Measurements from ENCODE around the gene CNTNAP2. TPM values are rescaled to one million over a fixed set of nuclear protein-coding genes. Genes with fewer than 3 reads are reported as not detected.

The CNTNAP2 gene
- total and polyA plus RNA-seq, 2 of the 8 experiments (the other 6 are each of a cell fraction or from before 2014, with no cell fraction given): 27.9 to 71.0 TPM

DNA sequence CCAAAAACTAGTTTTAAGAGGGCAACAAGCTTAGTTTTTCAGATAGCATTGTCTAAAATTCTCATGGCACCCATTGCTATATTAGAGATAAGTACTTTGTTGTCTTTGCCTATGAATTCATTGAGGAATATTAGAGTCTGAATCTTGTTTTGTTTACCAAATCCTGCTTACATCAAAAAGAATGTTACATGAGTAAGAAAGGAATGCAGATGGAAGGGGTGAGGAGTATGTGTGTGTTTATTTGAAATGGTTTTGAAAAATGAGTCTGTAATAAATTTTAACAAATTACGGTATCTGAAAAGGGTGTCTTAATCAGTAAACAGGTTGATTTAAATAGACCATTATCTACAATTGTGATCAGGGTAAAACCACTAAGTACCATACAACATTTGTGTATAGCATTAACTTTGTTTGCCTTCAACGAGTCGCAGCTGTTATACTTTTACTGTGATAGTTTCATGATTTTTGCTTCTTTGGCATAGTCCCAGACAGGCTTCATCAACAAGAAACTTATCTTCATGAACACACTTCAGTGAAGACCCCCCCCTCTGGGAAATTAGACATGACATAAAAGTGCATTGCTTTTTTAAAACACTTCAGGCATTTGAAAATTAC, 1290.0 kb downstream of the CNTNAP2 start:
- POLR2A ChIA-PET (ENCODE audit: partially characterized antibody): no interaction called here
- Histone ChIP-seq H2BK120ac (replicated peaks; ENCODE audit: low read depth, low read length) (no peak overlapping the region), H4K91ac (replicated peaks; ENCODE audit: insufficient read length, low read length) (no peak overlapping the region), H4K8ac (ENCODE audit: extremely low read depth, insufficient read depth, low read length) (no peak overlapping the region), H4K5ac (ENCODE audit: insufficient read length, low read depth, low read length) (no peak overlapping the region), H3K14ac (ENCODE audit: insufficient read length) (no peak overlapping the region), H2AFZ (ENCODE audit: low read length) (no peak overlapping the region), H3K36me3 (ENCODE audit: control insufficient read depth in 2 of 4, insufficient read depth in 4 of 4, low read length in 3 of 4) (no peaks in the 10 kb centered on the region), H2BK5ac (ENCODE audit: low read depth, low read length) (no peak overlapping the region), H2BK20ac (ENCODE audit: low read length) (no peak overlapping the region), H2BK15ac (ENCODE audit: low read length) (no peak overlapping the region), H3K18ac (ENCODE audit: extremely low read depth, low read length) (no peak overlapping the region), H3K56ac (replicated peaks; ENCODE audit: insufficient read length, low read depth, low read length) (no peak overlapping the region), H3K27ac (ENCODE audit: low read depth, low read length) (no peak overlapping the region), H3K79me2 (ENCODE audit: control insufficient read depth in 1 of 2, insufficient read depth in 2 of 2, low read length in 2 of 2) (no peaks in the 10 kb centered on the region), H2AK5ac (ENCODE audit: low read depth, low read length) (no peak overlapping the region), H3K4me2 (ENCODE audit: insufficient read depth in 1 of 2, low read depth in 2 of 2, low read length in 2 of 2) (no peak overlapping the region), H3K27me3 (replicated peaks in 1 of 4; ENCODE audit: control insufficient read depth in 3 of 4, extremely low read depth in 1 of 4, insufficient read depth in 3 of 4, low read length in 3 of 4) (no peaks in the 10 kb centered on the region), H3K9ac (replicated peaks in 1 of 4; ENCODE audit: extremely low read depth in 1 of 4, low read depth in 3 of 4, low read length in 3 of 4) (no peak overlapping the region), H4K20me1 (replicated peaks in 1 of 2; ENCODE audit: control insufficient read depth in 1 of 2, insufficient read depth in 2 of 2, low read length in 2 of 2) (no peaks in the 10 kb centered on the region), H3K4ac (replicated peaks; ENCODE audit: insufficient read length, low read depth, low read length) (no peak overlapping the region), H3K4me3 (ENCODE audit: extremely low read depth in 1 of 4, insufficient read depth in 2 of 4, low read depth in 3 of 4, low read length in 4 of 4) (no peak overlapping the region), H3K9me3 (ENCODE audit: insufficient read depth in 2 of 2, low read depth in 1 of 2, low read length in 1 of 2) (no peaks in the 10 kb centered on the region), H3K79me1 (ENCODE audit: low read depth, low read length) (no peaks in the 10 kb centered on the region), H3K23ac (ENCODE audit: insufficient read length) (no peak overlapping the region), H3K4me1 (replicated peaks in 1 of 4; ENCODE audit: control insufficient read depth in 3 of 4, insufficient read depth in 4 of 4, low read length in 3 of 4) (no peaks in the 10 kb centered on the region), H2BK12ac (ENCODE audit: low read depth, low read length) (no peak overlapping the region), H3K23me2 (ENCODE audit: low read depth, low read length) (no peaks in the 10 kb centered on the region)
- 93 to 100% methylated on average over 1 to 3 of the region's 3 CpGs for WGBS, 2 experiments (ENCODE audit: extremely low coverage in 1 of 2, insufficient coverage in 1 of 2, insufficient read length in 1 of 2, insufficient replicate concordance in 2 of 2, low coverage in 1 of 2, low lambda C conversion rate in 2 of 2, missing lambda C conversion rate in 1 of 2)
- CTCF ChIA-PET (ENCODE audit: partially characterized antibody): no interaction called here
- FAIRE-seq: no peak
- no peak for DNase-seq (ENCODE audit: low read depth in 1 of 2, low spot score in 2 of 2)
- TF ChIP-seq TBP (IDR thresholded peaks at IDR 0.05; ENCODE audit: low read depth, low read length): no peak
- no peak for TF ChIP-seq SIN3A (conservative IDR thresholded peaks at IDR 0.05 in 1 of 2, IDR thresholded peaks at IDR 0.05 in 1 of 2; ENCODE audit: low read depth in 1 of 2, low read length in 2 of 2)
- TF ChIP-seq TAF7 (optimal IDR thresholded peaks at IDR 0.05; ENCODE audit: borderline replicate concordance, low read depth, low read length): no peak
- no peak for TF ChIP-seq TEAD4 (IDR thresholded peaks at IDR 0.05; ENCODE audit: low read depth, low read length)
- TF ChIP-seq CBX5 (IDR thresholded peaks at IDR 0.05; ENCODE audit: low read depth, low read length): no peak
- no peak for TF ChIP-seq ZNF274 (IDR thresholded peaks at IDR 0.05; ENCODE audit: borderline replicate concordance, extremely low read depth, low read length)
- TF ChIP-seq JUND (IDR thresholded peaks at IDR 0.05; ENCODE audit: low read length): no peak
- TF ChIP-seq ASH2L (IDR thresholded peaks at IDR 0.05; ENCODE audit: low read length): no peak
- TF ChIP-seq EGR1 (IDR thresholded peaks at IDR 0.05; ENCODE audit: borderline replicate concordance, low read depth, low read length): no peak
- no peak for TF ChIP-seq RBBP5 (IDR thresholded peaks at IDR 0.05; ENCODE audit: borderline replicate concordance, low read depth, low read length)
- no peak for TF ChIP-seq EZH2 (IDR thresholded peaks at IDR 0.05; ENCODE audit: low read depth, low read length, severe bottlenecking)
- no peak for TF ChIP-seq RAD21 (IDR thresholded peaks at IDR 0.05 in 1 of 2, conservative IDR thresholded peaks at IDR 0.05 in 1 of 2; ENCODE audit: low read depth in 2 of 2, low read length in 2 of 2)
- TF ChIP-seq BRCA1 (IDR thresholded peaks at IDR 0.05; ENCODE audit: low read depth, low read length): no peak
- TF ChIP-seq SIX5 (IDR thresholded peaks at IDR 0.05; ENCODE audit: low read depth, low read length): no peak
